HCT116 (cell line): Measurements from ENCODE around the gene ASGR1. TPM values are rescaled to one million over a fixed set of nuclear protein-coding genes. Genes with fewer than 3 reads are reported as not detected.
"Not testable (repeated sequence)": the region's sequence is repeated elsewhere in the genome, so short reads cannot be mapped to it uniquely, and the experiment has no call there.

Source experiments
- ATAC-seq: fragments of 200-7000 bp; cut with Tn5 transposase; 2 replicates; pipeline ENCODE4 v1.9.1; 2020; ENCODE audit warnings: mild to moderate bottlenecking, moderate library complexity
- BruUV-seq: library from RNA; stranded (reverse); fragments of 400-500 nt; replicated peaks from 2 replicates; lab custom pipeline; 2021; lab: Mats Ljungman, UMichigan
- CTCF ChIA-PET: fragments of 300-600 bp; sonication (Branson Sonifier 250); formaldehyde crosslinking; loops from one replicate; lab custom pipeline; 2021; ENCODE audit warnings: antibody characterized with exemption; lab: Charles Lee
- POLR2A ChIA-PET: fragments of 300-600, 350-600 bp; sonication (Branson Sonifier 250); formaldehyde crosslinking; loops from one replicate; lab custom pipeline; 2021; ENCODE audit warnings: antibody characterized with exemption; lab: Charles Lee
- RAD21 ChIA-PET, 2 experiments: fragments of 300-600 bp; sonication (Branson Sonifier 250); formaldehyde crosslinking; loops; one replicate each; lab custom pipeline; 2023; ENCODE audit warnings: low total read pairs in 2 of 2; ENCODE audit not compliant: uncharacterized antibody in 2 of 2, unreplicated experiment in 2 of 2, low non-redundant PET in 1 of 2; lab: Charles Lee
- DNase-seq: peaks from one replicate; pipeline ENCODE4 v3.0.0-alpha.2; 2010; ENCODE audit warnings: low read depth, low spot score
- H2AFZ ChIP-seq: fragments of 200-600 bp; shearing (Covaris generic), sonication (generic); 2 replicates; pipeline ENCODE4 v1.6.1; 2017; ENCODE audit warnings: low read depth, mixed run types, mixed read lengths, antibody characterized with exemption, low read length; ENCODE audit not compliant: poor library complexity, severe bottlenecking
- H3K27ac ChIP-seq: 2 replicates; pipeline ENCODE4 v1.5.1; 2012; ENCODE audit warnings: low read depth, low read length
- H3K27me3 ChIP-seq: fragments of 200-600 bp; sonication (generic); 2 replicates; pipeline ENCODE4 v1.6.1; 2016; ENCODE audit warnings: mixed run types, low read length, mixed read lengths; ENCODE audit not compliant: insufficient read depth
- H3K36me3 ChIP-seq, 2 experiments: fragments of 200-500 bp in 1 of 2; fragments of 200-600 bp in 1 of 2; sonication (Bioruptor generic) in 1 of 2; sonication (generic) in 1 of 2; 2 replicates each; pipeline versions ENCODE4 v1.5.1 to v1.6.1; 2014 to 2016; ENCODE audit warnings: low read length in 2 of 2, inconsistent platforms in 1 of 2, mixed read lengths in 1 of 2, mixed run types in 1 of 2; ENCODE audit not compliant: insufficient read depth in 2 of 2, control insufficient read depth in 1 of 2
- H3K4me1 ChIP-seq, 2 experiments: fragments of 200-600 bp in 1 of 2; sonication (generic) in 1 of 2; 2 replicates each; pipeline versions ENCODE4 v1.5.1 to v1.6.1; 2012 to 2017; ENCODE audit warnings: low read length in 2 of 2, inconsistent platforms in 1 of 2, mild to moderate bottlenecking in 1 of 2, mixed read lengths in 1 of 2, mixed run types in 1 of 2, moderate library complexity in 1 of 2; ENCODE audit not compliant: insufficient read depth in 2 of 2, control insufficient read depth in 1 of 2
- H3K4me2 ChIP-seq: fragments of 200-600 bp; sonication (generic); 2 replicates; pipeline ENCODE4 v1.6.1; 2017; ENCODE audit warnings: mixed run types, low read length, mixed read lengths
- H3K4me3 ChIP-seq, 2 experiments: fragments of 200-600 bp in 1 of 2; sonication (generic) in 1 of 2; replicated peaks in 1 of 2; 2 replicates each; pipeline ENCODE4 v1.5.1; 2011 to 2016; ENCODE audit warnings: low read length in 2 of 2, control low read depth in 1 of 2, low read depth in 1 of 2, mild to moderate bottlenecking in 1 of 2, mixed read lengths in 1 of 2, mixed run types in 1 of 2
- H3K79me2 ChIP-seq: fragments of 200-600 bp; sonication (generic); 2 replicates; pipeline ENCODE4 v1.6.1; 2017; ENCODE audit warnings: mild to moderate bottlenecking, mixed run types, low read length, moderate library complexity, mixed read lengths; ENCODE audit not compliant: insufficient read depth
- H3K9ac ChIP-seq: fragments of 200-600 bp; sonication (generic); 2 replicates; pipeline ENCODE4 v1.6.1; 2016; ENCODE audit warnings: low read length, mixed read lengths
- H3K9me2 ChIP-seq: fragments of 200-600 bp; sonication (generic), shearing (Covaris generic); 2 replicates; pipeline ENCODE4 v1.6.1; 2017; ENCODE audit warnings: mixed run types, mild to moderate bottlenecking, moderate library complexity; ENCODE audit not compliant: insufficient read depth
- H3K9me3 ChIP-seq, 2 experiments: fragments of 200-500 bp in 1 of 2; fragments of 200-600 bp in 1 of 2; sonication (Bioruptor generic) in 1 of 2; sonication (generic) in 1 of 2; 2 replicates each; pipeline ENCODE4 v1.6.1; 2014 to 2017; ENCODE audit warnings: low read length in 2 of 2, mixed read lengths in 2 of 2, inconsistent platforms in 1 of 2, low read depth in 1 of 2, mild to moderate bottlenecking in 1 of 2, mixed run types in 1 of 2, moderate library complexity in 1 of 2; ENCODE audit not compliant: control insufficient read depth in 1 of 2, insufficient read depth in 1 of 2
- H4K20me1 ChIP-seq: fragments of 200-600 bp; sonication (generic), shearing (Covaris generic); 2 replicates; pipeline ENCODE4 v1.6.1; 2017; ENCODE audit warnings: mixed run types, mild to moderate bottlenecking, moderate library complexity; ENCODE audit not compliant: insufficient read depth
- ATF3 ChIP-seq: IDR thresholded peaks from 2 replicates; pipeline ENCODE4 v1.6.1; 2012
- EGR1 ChIP-seq: IDR thresholded peaks from 2 replicates; pipeline ENCODE4 v1.6.1; 2012; ENCODE audit warnings: low read depth
- FOSL1 ChIP-seq: IDR thresholded peaks from 2 replicates; pipeline ENCODE4 v1.6.1; 2012; ENCODE audit warnings: low read depth
- JUND ChIP-seq: IDR thresholded peaks from 2 replicates; pipeline ENCODE4 v1.6.1; 2012
- POLR2A ChIP-seq: IDR thresholded peaks from 2 replicates; pipeline ENCODE4 v1.7.0; 2011; ENCODE audit warnings: borderline replicate concordance; ENCODE audit not compliant: insufficient read depth, insufficient read length; ENCODE audit errors: extremely low read depth
- REST ChIP-seq: IDR thresholded peaks from 2 replicates; pipeline ENCODE4 v1.6.1; 2012; ENCODE audit warnings: low read depth
- SIN3A ChIP-seq: IDR thresholded peaks from 2 replicates; pipeline ENCODE4 v1.6.1; 2012; ENCODE audit warnings: low read depth
- SP1 ChIP-seq: IDR thresholded peaks from 2 replicates; pipeline ENCODE4 v1.6.1; 2012; ENCODE audit warnings: low read depth
- ZFX ChIP-seq: fragments of 450-650 bp; IDR thresholded peaks from 2 replicates; pipeline ENCODE4 v1.6.1; 2017
- intact Hi-C: fragments of 100-400 bp; cut with micrococcal nuclease; formaldehyde crosslinking; loops from 2 replicates; pipeline ENCODE4 v1.10.0; 2022
- total RNA-seq: library from RNA; stranded (reverse); gene quantifications from one replicate; pipeline ENCODE4 v1.2.1, GENCODE V29; 2021; ENCODE audit not compliant: unreplicated experiment

ASGR1 gene
- total RNA-seq, 1 experiment from 2014 or later: 1.2 TPM

- DNase-seq (no peak), ATAC-seq (no peak)
- ChIA-PET CTCF (no interaction called here), POLR2A (no interaction called here), RAD21 (no interaction called here)
- Histone ChIP-seq H2AFZ (no peak overlapping the region), H3K4me3 (no peak overlapping the region), H3K9me2 (no peaks in the 10 kb centered on the region), H3K79me2 (no peaks in the 10 kb centered on the region), H3K9me3 (peaks cover 0 to 8% of the 10 kb centered on the region in 2 experiments; a peak in 1 of 4 replicates), H3K27ac (no peak overlapping the region), H3K4me1 (peaks cover 7 to 15% of the 10 kb centered on the region in 2 experiments), H4K20me1 (no peaks in the 10 kb centered on the region), H3K4me2 (no peak overlapping the region), H3K27me3 (no peaks in the 10 kb centered on the region), H3K9ac (no peak overlapping the region), H3K36me3 (no peaks in the 10 kb centered on the region)
- TF ChIP-seq EGR1: no peak
- no peak for TF ChIP-seq ATF3
- TF ChIP-seq ZFX: no peak
- no peak for TF ChIP-seq POLR2A
- TF ChIP-seq FOSL1: no peak
- no peak for TF ChIP-seq JUND
- TF ChIP-seq REST: no peak
- TF ChIP-seq SIN3A: no peak
- no peak for TF ChIP-seq SP1
- intact Hi-C loops: no loop called here
- BruUV-seq: no TSS peak
These were observed 5.2 kb downstream of the ASGR1 start for GRCh38 chr17:7173687-7174602.

- H3K4me1 ChIP-seq, POLR2A ChIA-PET, RAD21 ChIA-PET: not testable (repeated sequence)
These were observed 6.5 kb downstream of the ASGR1 start for GRCh38 chr17:7172522-7173191.

GRCh38 chr17:7169565-7169908 lies 9.6 kb downstream of the ASGR1 start:
- H3K9me3 ChIP-seq, H3K27ac ChIP-seq, H3K4me3 ChIP-seq, intact Hi-C loops, H3K27me3 ChIP-seq, H3K4me1 ChIP-seq, H3K4me2 ChIP-seq, H3K36me3 ChIP-seq, DNase-seq, RAD21 ChIA-PET, H2AFZ ChIP-seq, H3K9me2 ChIP-seq, H4K20me1 ChIP-seq, H3K9ac ChIP-seq, ATAC-seq, CTCF ChIA-PET, H3K79me2 ChIP-seq, BruUV-seq: not testable (repeated sequence)
- POLR2A ChIA-PET: interaction anchor here (0.6 to 1.2 kb wide), 2 partner anchors 9 to 1003 kb away, joined by 3 to 5 read pairs; no protein-coding TSS in a partner anchor

More at GRCh38 chr17:7172522-7173191, 6.5 kb downstream of the ASGR1 start:
- H3K79me2 ChIP-seq, BruUV-seq, H3K9ac ChIP-seq, H2AFZ ChIP-seq, ATAC-seq, H3K36me3 ChIP-seq, H4K20me1 ChIP-seq, intact Hi-C loops, H3K9me2 ChIP-seq, H3K27ac ChIP-seq, H3K27me3 ChIP-seq, H3K4me3 ChIP-seq, DNase-seq, H3K4me2 ChIP-seq: not testable (repeated sequence)
- peaks cover 0 to 11% of the 10 kb centered on the region in 2 experiments; a peak in 1 of 4 replicates for H3K9me3 ChIP-seq
- CTCF ChIA-PET: interaction anchor here (0.7 kb wide), 1 partner anchor 19 kb away, joined by 3 read pairs; no protein-coding TSS in a partner anchor
